HG02884 (cell line): ENCODE results near the gene SLC5A10.

Experiments used
- ATAC-seq: cut with Tn5 transposase; IDR thresholded peaks from one replicate; pipeline ENCODE4 v1.9.1; 2021; ENCODE audit warnings: mild to moderate bottlenecking, moderate library complexity; ENCODE audit not compliant: unreplicated experiment

The SLC5A10 gene

DNA sequence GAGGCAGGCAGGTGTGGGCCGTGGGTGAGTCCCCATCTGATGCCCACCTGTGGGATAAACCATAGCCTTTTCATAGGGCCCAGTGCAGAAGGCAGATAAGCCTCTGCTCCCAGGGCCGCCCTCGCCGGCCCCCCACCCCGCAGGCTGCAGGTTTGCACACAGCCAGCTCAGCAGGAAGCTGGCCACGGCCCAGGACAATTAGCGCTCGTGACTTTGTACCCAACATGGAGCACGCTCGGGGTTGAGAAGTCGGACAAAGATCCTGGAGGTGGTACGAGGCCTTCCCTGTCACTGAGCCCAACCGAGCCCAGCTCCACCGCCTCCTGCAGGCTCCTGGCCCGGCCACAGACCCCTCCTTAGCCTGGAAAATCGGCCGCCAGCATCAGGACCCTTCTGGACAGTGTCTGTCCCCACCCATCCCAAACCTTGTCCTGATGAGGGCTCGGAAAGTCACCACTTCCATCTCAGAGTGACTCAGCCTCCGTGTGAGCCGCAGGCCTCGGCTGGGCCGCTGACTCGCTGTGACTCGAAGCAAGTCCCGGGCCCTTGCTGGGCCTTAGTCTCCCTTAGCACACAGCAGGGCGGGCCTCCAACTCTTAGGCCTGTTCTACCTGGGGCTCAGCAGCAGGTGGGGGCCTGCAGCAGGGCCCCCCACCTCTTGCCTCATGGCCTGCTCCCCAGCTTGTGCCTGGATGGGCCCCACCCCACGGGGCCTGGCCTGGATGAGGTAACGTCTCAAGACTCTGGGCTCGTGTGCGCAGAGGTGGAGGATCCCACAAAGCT is 29.9 kb downstream of the SLC5A10 start:
- no peak for ATAC-seq

DNA sequence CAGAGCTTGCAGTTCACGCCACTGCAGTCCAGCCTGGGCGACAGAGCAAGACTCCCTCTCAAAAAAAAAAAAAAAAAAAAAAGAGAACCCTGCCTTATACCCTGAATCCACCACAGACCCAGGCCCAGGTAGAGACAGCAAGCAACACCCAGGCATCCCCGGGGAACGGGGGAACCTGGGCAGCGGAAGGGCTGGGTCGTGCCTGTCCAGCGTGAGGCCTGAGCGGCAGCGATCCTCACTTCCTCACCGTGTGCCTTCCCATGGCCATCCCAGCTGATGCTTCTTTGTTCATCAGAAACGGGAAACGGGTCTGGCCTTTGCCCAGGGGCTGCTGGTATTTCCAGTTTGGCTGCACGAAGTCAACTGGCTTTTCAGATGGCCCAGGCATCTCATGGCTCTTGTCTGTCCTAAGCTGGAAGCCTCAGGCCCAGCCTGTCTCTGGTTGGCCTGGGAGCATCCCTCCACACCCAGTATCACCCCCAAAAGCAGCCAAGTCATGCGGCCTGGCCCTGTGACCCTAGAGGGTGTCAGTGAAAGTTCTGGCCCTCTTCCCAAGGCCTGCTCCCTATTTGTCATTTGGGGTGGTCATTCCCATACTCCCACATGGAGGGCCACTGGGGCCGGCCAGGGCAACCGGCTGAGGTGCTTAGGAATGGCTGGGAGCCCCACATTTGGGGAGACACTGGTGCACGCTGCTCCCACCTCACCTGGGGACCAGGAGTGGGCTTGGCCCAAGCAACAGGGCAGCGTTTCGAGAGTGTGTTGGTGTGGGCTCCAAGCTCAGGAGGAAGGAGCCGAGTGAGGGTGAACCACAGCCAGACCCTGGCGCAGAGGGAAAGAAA is 32.5 kb downstream of the SLC5A10 start:
- no peak for ATAC-seq

GRCh38 chr17:18985475-18985874 is 33.5 kb downstream of the SLC5A10 start:
- ATAC-seq: no peak

- ATAC-seq: no peak
These were observed 34.7 kb downstream of the SLC5A10 start for GRCh38 chr17:18986541-18987229.

GRCh38 chr17:18987230-18987610 is 35.3 kb downstream of the SLC5A10 start:
- ATAC-seq: no peak

DNA sequence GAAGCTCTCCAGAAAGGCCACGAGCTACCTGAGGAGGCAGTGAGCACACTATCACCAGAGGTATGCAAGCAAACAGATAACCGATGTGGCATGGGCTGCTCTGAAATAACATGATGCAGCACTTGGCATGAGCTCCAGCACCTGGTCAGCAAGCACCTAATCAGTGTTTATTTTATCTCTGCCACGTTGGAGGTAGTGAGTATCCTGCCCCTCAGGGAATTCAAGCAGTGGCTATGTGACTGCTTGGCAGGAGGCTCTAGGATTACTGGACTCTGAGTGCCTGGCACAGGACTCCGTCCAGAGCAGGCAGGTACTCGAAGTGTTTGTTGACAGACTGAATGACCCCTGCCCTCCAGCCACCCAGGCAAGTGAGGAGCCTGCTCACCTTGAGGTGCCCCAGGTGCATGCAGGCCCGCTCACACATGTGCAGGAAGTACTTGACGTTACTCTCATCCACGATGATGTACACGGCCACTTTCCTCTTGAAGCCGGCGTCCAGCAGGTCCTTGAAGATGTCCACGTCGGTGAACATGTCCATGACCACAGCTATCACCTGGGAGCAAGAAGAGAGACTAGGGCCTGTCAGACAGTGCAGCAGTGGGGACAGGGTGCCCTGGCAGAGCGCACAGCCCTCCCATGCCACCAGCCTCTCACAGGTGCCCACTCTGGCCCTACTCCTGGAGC is 36.0 kb downstream of the SLC5A10 start:
- no peak for ATAC-seq

DNA sequence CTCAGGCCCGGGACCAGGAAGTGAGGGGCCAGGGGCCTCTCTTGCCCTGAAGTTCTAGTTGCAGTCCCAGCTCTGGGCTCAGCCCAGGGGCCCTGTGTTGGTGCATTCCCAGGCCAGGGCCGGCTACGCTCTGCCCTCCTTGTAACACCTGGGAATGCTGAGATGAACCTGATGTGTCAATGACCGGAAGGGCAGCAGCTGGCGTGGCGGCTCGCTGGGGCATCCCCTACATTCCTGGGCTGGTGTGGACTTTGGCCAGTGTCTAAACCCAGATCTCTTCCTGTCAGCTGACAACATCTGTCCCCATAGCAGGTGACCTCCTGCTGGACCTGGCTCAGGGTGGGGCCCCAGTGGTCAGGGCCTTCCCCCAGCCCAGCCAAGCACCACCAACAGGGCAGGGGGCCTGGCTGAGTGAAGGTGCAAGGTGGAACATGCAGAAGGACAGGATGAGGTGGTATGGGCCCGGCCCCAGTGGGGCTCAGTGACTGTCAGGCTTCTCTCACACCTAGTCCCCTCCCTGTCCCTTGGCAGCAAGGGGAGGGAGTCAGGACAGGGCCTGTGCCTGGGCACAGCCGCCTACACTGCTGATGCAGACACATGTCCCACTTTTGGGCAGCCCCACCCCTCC is 36.7 kb downstream of the SLC5A10 start:
- ATAC-seq: no peak

GRCh38 chr17:18990331-18990730 is 38.4 kb downstream of the SLC5A10 start:
- ATAC-seq: no peak

DNA sequence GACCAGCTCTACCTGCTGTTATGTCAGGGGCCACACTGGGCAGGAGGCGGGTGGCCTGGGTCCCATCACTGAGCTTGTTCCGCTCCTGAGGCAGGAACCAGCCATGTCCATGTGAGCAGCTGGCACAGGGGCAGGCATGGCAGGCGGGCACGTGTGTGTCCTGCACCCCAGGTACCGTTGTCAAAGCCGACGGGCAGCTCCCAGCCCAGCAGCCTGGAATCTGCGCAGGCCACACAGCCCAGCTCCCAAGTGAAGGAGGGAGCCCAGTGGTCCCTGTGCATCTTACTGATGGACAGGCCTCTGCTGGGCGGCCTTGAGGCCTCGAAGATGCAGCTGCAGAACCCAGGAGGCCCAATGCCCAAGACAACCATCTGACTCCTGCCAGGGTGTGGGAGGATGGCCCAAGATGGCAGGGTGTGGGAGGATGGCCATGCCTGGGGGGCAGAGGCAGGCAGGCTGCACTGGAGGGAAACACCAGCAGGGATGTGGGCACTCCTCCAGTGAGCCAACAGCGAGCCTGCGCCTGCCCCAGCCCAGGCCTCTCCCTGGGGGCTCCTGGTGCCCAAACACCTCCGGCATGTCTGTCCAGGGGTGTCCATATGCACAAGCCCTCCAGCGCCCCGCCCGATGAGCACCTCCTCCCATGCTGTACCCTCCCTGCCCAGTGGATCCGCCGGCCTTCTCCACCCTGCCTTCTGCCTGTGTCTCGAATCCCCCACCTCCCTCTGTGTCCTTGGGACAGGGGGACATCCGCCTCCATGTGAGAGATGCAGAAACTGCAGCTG is 39.8 kb downstream of the SLC5A10 start:
- ATAC-seq: no peak

GRCh38 chr17:18992454-18993130 is 40.6 kb downstream of the SLC5A10 start:
- no peak for ATAC-seq

- ATAC-seq: no peak
These were observed 42.1 kb downstream of the SLC5A10 start for GRCh38 chr17:18993905-18994526.

- no peak for ATAC-seq
These were observed 42.7 kb downstream of the SLC5A10 start for GRCh38 chr17:18994631-18995030.

DNA sequence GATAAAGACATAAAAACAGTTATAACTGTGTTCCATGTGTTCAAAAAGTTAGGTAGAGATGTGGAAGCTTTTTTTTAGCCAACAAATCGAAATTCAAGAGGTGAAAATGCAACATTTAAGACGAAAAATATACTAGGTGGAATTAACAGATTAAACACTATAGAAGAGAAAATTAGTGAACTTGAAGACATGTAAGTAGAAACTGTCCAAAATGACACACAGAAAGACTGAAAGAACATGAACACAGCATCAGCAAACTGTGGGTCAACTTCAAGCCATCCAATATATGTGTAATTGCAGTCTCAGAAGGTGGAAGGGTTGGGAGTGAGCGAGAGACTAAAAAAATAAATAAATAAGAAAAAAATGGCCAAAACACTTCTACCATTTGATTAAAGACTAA is 43.3 kb downstream of the SLC5A10 start:
- no peak for ATAC-seq

- no peak for ATAC-seq
These were observed 44.5 kb downstream of the SLC5A10 start for GRCh38 chr17:18996458-18996857.

GRCh38 chr17:18997650-18998196 is 45.8 kb downstream of the SLC5A10 start:
- ATAC-seq: no peak

DNA sequence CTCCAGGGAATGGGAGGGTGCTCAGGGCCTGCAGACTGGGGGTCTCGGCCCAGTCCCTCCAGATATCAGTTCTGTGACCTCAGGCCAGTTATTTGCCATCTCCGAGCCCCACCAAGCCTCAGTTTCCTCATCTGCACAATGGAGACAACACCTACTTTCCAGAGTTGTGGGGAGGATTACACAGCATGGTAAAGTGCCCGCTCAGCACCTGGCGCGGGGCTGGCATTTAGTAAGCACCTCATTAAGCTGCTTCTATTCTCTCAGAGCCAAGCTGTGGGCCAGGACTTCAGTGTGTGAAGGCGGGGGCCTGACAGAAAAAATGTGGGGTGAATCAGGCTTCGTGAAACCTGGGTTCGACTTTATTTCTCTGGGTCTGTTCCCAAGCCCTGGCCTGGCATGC is 47.4 kb downstream of the SLC5A10 start:
- ATAC-seq: no peak

DNA sequence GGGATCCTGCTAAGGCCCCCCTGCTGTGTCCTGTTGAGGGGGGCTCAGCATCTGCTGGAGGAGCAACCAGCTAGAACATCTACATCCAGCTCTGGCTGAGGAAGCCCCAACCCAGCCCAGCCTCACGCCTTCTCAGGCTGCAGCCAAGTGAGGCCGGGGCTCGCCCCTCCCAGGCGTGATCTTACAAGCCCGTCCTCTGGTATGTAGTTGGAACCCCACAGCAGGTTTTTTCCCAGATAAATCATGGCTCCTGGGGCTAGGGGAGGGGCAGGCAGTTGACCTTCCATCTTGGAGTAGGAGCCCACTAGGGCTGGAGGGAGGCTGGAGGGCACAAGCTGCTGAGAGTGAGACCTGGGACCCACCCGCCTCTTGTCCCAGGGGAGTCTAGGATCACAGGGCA is 47.9 kb downstream of the SLC5A10 start:
- ATAC-seq: no peak

DNA sequence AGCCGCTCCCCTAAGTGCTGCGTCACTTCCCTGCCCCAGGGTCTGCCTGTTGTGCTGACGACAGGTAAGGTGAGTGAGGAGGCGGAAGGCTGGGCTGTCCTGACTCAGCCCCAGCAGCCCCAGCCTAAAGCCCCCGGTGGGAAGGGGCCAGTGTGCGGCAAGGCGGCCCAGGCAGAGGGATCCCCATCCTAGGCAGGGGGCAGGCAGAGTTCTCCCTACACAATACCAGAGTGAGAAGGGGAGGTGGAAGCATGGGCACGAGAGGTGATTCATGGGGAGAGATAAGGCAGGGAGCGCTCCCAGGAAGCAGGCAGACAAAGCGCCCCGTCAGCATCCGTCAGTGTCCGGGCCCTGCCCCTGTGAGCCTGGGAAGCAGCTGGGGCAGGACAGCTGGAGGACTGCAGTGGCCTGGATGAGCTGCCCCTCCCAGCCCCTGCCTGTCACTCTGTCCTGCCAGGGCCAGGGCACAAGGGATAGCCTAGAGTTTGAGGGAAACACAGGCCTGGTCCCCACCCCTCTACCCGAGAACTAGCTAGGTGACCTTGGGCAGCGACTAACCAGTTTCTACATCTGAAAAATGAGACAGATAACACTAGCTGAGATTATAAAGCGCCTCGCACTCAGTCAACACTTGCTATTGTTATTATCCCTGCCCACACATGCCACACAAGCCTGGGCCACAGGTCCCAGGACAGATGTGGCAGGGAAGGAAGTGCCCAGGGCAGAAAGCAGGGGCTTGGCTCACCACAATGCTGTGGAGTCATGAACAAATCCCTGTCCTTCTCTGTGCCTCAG is 48.8 kb downstream of the SLC5A10 start:
- no peak for ATAC-seq
